Kidney (tissue), 14 donors: Measurements from ENCODE around the gene KRT35. TPM values are rescaled to one million over a fixed set of nuclear protein-coding genes. Genes with fewer than 3 reads are reported as not detected.

Experiments
- DNase-seq, 5 donors: peaks; one replicate each; pipeline ENCODE4 v3.0.0-alpha.2; 2013 to 2020
- FAIRE-seq: peaks from 2 replicates; lab custom pipeline; 2012; peaks lifted over from hg19 to GRCh38; lab: Jason Lieb, UNC
- H3K27ac ChIP-seq, 2 donors: one replicate each; pipeline ENCODE4 v1.7.0; 2013; ENCODE audit warnings: low read depth in 2 of 2, low read length in 2 of 2, inconsistent platforms in 1 of 2
- H3K27me3 ChIP-seq: one replicate; pipeline ENCODE4 v1.7.1; 2013; ENCODE audit warnings: low read length, inconsistent platforms; ENCODE audit not compliant: control insufficient read depth, insufficient read depth
- H3K36me3 ChIP-seq, 3 donors: one replicate each; pipeline versions ENCODE4 v1.7.0 to v1.7.1; 2013; ENCODE audit warnings: low read length in 3 of 3, control low read depth in 1 of 3, inconsistent platforms in 1 of 3; ENCODE audit not compliant: insufficient read depth in 3 of 3, control insufficient read depth in 2 of 3
- H3K4me1 ChIP-seq, 3 donors: one replicate each; pipeline versions ENCODE4 v1.7.0 to v1.7.1; 2013; ENCODE audit warnings: low read length in 3 of 3, inconsistent platforms in 1 of 3, low read depth in 1 of 3; ENCODE audit not compliant: control insufficient read depth in 2 of 3, insufficient read depth in 2 of 3
- H3K4me3 ChIP-seq, 3 donors: one replicate each; pipeline versions ENCODE4 v1.7.0 to v1.8.1; 2013; ENCODE audit warnings: low read length in 3 of 3, control low read depth in 1 of 3, inconsistent platforms in 1 of 3
- H3K9ac ChIP-seq, 3 donors: one replicate each; pipeline versions ENCODE4 v1.7.0 to v1.7.1; 2013; ENCODE audit warnings: low read length in 3 of 3, control low read depth in 1 of 3, inconsistent platforms in 1 of 3
- H3K9me3 ChIP-seq, 3 donors: one replicate each; pipeline versions ENCODE4 v1.7.0 to v1.7.1; 2013; ENCODE audit warnings: low read length in 3 of 3, control low read depth in 1 of 3, inconsistent platforms in 1 of 3; ENCODE audit not compliant: control insufficient read depth in 2 of 3, insufficient read depth in 1 of 3
- CTCF ChIP-seq: IDR thresholded peaks from 3 replicates; pipeline ENCODE4 v1.5.1; 2012; ENCODE audit warnings: mild to moderate bottlenecking, moderate library complexity, borderline replicate concordance; ENCODE audit not compliant: insufficient read depth; ENCODE audit errors: extremely low read depth
- intact Hi-C: fragments of 100-400 bp; cut with DNase I; formaldehyde crosslinking; loops from one replicate; pipeline ENCODE4 v1.11.1; 2022
- polyA plus RNA-seq: library from polyadenylated mRNA; stranded (reverse); fragments of 350-450 nt; fragmentation: Illumina TruSeq; extraction: RNeasy Lipid Tissue Mini Kit (QIAGEN cat#74804); gene quantifications from one replicate; pipeline ENCODE4 v1.2.3, GENCODE V29; 2014; ENCODE audit warnings: low read depth, low replicate concordance; ENCODE audit not compliant: insufficient read depth
- total RNA-seq: library from RNA; stranded (reverse); fragmentation: NEBNext Ultra II Directional; extraction: Animal tissue kit (Norgen Biotek cat#: 25700); gene quantifications from one replicate; pipeline ENCODE4 v1.2.1, GENCODE V29; 2021
- donor health status: control.
- donor health status: control.
- donor health status: control.
- donor health status: control.
- donor health status: control.
- donor health status: DM: yes; HTN: yes; CAD: no.
- donor health status: Normal renal cell carcinoma (clear cell type).

KRT35 gene
- total and polyA plus RNA-seq, 2 donors from 2014 or later, result not detected

DNA sequence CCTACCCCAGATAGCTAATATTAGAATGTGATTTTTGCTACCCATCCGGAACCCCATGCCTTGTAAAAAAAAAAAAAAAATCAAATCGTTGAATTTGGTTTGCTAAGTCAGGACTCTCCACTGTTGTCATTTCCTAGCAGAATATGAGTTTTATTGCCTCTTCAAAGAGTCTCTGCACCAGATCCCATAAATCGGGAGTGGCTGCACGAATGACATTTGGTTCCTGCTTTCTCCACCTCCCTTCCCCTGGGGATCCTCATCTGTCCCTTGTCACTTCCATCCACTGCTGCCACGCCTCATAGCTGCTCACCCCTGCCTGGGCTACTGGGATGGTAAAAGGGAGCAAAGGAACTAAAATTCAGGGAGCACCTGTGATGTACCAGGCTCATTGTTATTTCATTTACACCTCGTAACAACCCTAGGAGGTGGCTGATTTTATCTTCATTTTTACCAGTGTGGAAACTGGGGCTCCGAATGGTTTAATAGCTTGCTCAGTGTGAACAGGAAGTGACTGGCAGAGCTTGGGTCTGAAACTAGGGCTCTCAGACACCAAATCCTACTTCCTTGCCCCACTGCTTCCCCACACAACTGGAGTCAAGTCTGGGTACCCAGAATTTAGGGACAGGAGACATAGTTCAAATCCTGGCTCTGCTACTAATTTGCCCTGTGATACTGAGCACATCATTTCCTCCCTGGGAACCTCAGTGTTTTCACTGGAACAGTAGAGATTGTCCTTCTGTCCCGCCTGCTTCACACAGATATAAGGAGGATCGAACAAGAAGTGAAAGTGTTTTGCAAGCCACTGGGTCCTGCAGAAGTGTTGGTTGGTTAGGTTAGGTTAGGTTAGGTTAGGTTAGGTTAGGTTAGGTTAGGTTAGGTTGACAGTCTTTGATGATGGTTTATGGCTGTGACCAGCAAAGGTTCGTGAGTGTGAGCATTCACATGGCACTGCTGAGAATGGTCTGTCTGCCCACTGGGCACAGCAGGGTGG lies 9.3 kb upstream of the KRT35 start:
- TF ChIP-seq CTCF, result no peak
- H3K9ac ChIP-seq, result no peak overlapping the region
- H3K27me3 ChIP-seq, result no peaks in the 10 kb centered on the region
- no peak for FAIRE-seq
- H3K9me3 ChIP-seq, result no peaks in the 10 kb centered on the region
- peaks cover 0 to 6% (median 0%) of the 10 kb centered on the region in 3 donors for H3K4me1 ChIP-seq
- no peak for DNase-seq
- H3K4me3 ChIP-seq, result no peak overlapping the region
- no peak overlapping the region for H3K27ac ChIP-seq
- intact Hi-C loops, result no loop called here
- no peaks in the 10 kb centered on the region for H3K36me3 ChIP-seq

DNA sequence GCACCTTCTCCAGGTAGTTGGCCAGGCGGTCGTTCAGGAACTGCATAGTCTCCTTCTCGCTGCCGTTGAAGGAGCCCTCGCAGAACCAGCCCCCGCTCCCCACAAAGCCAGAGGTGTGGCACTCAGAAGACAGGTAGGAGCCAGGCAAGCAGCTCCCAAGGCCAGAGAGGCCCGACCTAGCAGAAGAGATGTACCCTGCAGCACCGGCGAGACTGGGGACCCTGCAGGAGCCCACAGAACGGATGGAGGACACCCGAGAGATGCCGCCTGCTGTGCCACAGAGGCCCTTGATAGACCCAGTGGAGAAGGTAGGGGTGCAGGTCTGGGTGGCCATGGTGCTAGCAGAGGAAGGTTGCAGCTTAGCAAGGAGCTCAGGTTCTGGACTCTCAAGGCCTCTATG lies 8.6 kb upstream of the KRT35 start, which contains the start of gene KRT36:
Gene KRT36 (minus strand): TSS at position 380 of the 400 bp plus-strand sequence. CDS start 46 bp downstream, at position 334.
- FAIRE-seq (no peak), DNase-seq (no peak)
- H3K27ac ChIP-seq, result no peak within 1 kb of the TSS
- H3K4me3 ChIP-seq, result no peak within 1 kb of the TSS
- peaks cover 0 to 6% (median 0%) of the 10 kb centered on the region in 3 donors for H3K4me1 ChIP-seq
- no peak for TF ChIP-seq CTCF
- no peaks in the 10 kb centered on the region for H3K36me3 ChIP-seq
- H3K27me3 ChIP-seq, result no peaks in the 10 kb centered on the region
- no peaks in the 10 kb centered on the region for H3K9me3 ChIP-seq
- no peak within 1 kb of the TSS for H3K9ac ChIP-seq
- intact Hi-C loops, result no loop called here

- intact Hi-C loops, result no loop called here
- Histone ChIP-seq H3K4me3 (no peak overlapping the region), H3K36me3 (no peaks in the 10 kb centered on the region), H3K27me3 (no peaks in the 10 kb centered on the region), H3K27ac (no peak overlapping the region), H3K9ac (no peak overlapping the region), H3K9me3 (no peaks in the 10 kb centered on the region), H3K4me1 (no peaks in the 10 kb centered on the region)
- FAIRE-seq (no peak), DNase-seq (no peak)
- TF ChIP-seq CTCF, result peak; percentile 33
These were observed 6.0 kb upstream of the KRT35 start for GRCh38 chr17:41486809-41487530.
